Neural cell (in vitro differentiated cells): ENCODE measurements around the gene MYLK. TPM values are rescaled to one million over a fixed set of nuclear protein-coding genes. Genes with fewer than 3 reads are reported as not detected.
"Not testable (repeated sequence)": the region's sequence is repeated elsewhere in the genome, so short reads cannot be mapped to it uniquely, and the experiment has no call there.

Source experiments
- H2AFZ ChIP-seq: fragments of 200-600, 300-800 bp; sonication (generic), shearing (Covaris generic); 2 replicates; pipeline ENCODE4 v1.6.0; 2014; ENCODE audit warnings: low read depth, mild to moderate bottlenecking, antibody characterized with exemption, low read length, moderate library complexity
- H3F3A ChIP-seq: fragments of 200-600 bp; shearing (Covaris generic); 2 replicates; pipeline ENCODE4 v1.6.1; 2016; ENCODE audit warnings: mild to moderate bottlenecking, moderate library complexity, mixed read lengths, antibody characterized with exemption, low read length; ENCODE audit not compliant: insufficient read depth, poor library complexity, severe bottlenecking
- H3K27ac ChIP-seq: fragments of 200-600, 300-800 bp; sonication (generic), shearing (Covaris generic); 2 replicates; pipeline ENCODE4 v1.5.1; 2014; ENCODE audit warnings: mild to moderate bottlenecking, low read length, moderate library complexity
- H3K27me3 ChIP-seq: fragments of 300-800, 200-600 bp; sonication (generic), shearing (Covaris generic); 2 replicates; pipeline ENCODE4 v1.6.0; 2014; ENCODE audit warnings: mild to moderate bottlenecking, low read depth, low read length, moderate library complexity; ENCODE audit not compliant: insufficient read depth
- H3K36me3 ChIP-seq: fragments of 300-800, 200-600 bp; sonication (generic), shearing (Covaris generic); 2 replicates; pipeline ENCODE4 v1.5.1; 2014; ENCODE audit warnings: mild to moderate bottlenecking, antibody characterized with exemption, low read length, moderate library complexity; ENCODE audit not compliant: insufficient read depth
- H3K4me2 ChIP-seq: fragments of 300-800, 200-600 bp; sonication (generic), shearing (Covaris generic); 2 replicates; pipeline ENCODE4 v1.6.0; 2014; ENCODE audit warnings: mild to moderate bottlenecking, low read length
- H3K4me3 ChIP-seq: fragments of 300-800, 200-600 bp; sonication (generic), shearing (Covaris generic); 2 replicates; pipeline ENCODE4 v1.5.1; 2014; ENCODE audit warnings: mild to moderate bottlenecking, low read length, moderate library complexity
- H3K79me2 ChIP-seq: fragments of 200-600 bp; shearing (Covaris generic); replicated peaks from 2 replicates; pipeline ENCODE4 v1.6.0; 2014; ENCODE audit warnings: mild to moderate bottlenecking, low read length, moderate library complexity; ENCODE audit not compliant: insufficient read depth
- H3K9ac ChIP-seq: fragments of 300-800, 200-600 bp; sonication (generic), shearing (Covaris generic); 2 replicates; pipeline ENCODE4 v1.6.1; 2016; ENCODE audit warnings: mild to moderate bottlenecking, low read length, mixed read lengths
- H3K9me2 ChIP-seq: fragments of 200-600 bp; shearing (Covaris generic); 2 replicates; pipeline ENCODE4 v1.6.1; 2016; ENCODE audit warnings: mild to moderate bottlenecking, low read length, mixed read lengths; ENCODE audit not compliant: insufficient read depth
- H3K9me3 ChIP-seq: fragments of 200-600, 300-800 bp; sonication (generic), shearing (Covaris generic); 2 replicates; pipeline ENCODE4 v1.6.1; 2016; ENCODE audit warnings: mild to moderate bottlenecking, mixed run types, low read length, moderate library complexity, mixed read lengths
- H4K20me1 ChIP-seq: fragments of 200-600 bp; shearing (Covaris generic); 2 replicates; pipeline ENCODE4 v1.6.1; 2016; ENCODE audit warnings: mild to moderate bottlenecking, mixed run types; ENCODE audit not compliant: insufficient read depth
- EP300 ChIP-seq: fragments of 450-650 bp; conservative IDR thresholded peaks from 2 replicates; pipeline ENCODE4 v1.6.1; 2014; ENCODE audit warnings: antibody characterized with exemption, mild to moderate bottlenecking, moderate library complexity; ENCODE audit not compliant: poor library complexity, severe bottlenecking
- EZH2 ChIP-seq: fragments of 200-600, 300-800 bp; shearing (Covaris generic), sonication (generic); IDR thresholded peaks from 2 replicates; pipeline ENCODE4 v1.6.1; 2014; ENCODE audit warnings: antibody characterized with exemption, low read length, borderline replicate concordance, mild to moderate bottlenecking; ENCODE audit not compliant: insufficient read depth, poor library complexity, severe bottlenecking
- POLR2AphosphoS5 ChIP-seq: IDR thresholded peaks from 2 replicates; pipeline ENCODE4 v1.6.1; 2012
- RAD21 ChIP-seq: fragments of 450-650 bp; conservative IDR thresholded peaks from 2 replicates; pipeline ENCODE4 v1.6.1; 2014; ENCODE audit warnings: antibody characterized with exemption, mild to moderate bottlenecking, moderate library complexity
- SMC3 ChIP-seq: fragments of 450-650 bp; conservative IDR thresholded peaks from 2 replicates; pipeline ENCODE4 v1.6.1; 2014; ENCODE audit warnings: antibody characterized with exemption, mild to moderate bottlenecking, moderate library complexity; ENCODE audit not compliant: poor library complexity
- polyA plus RNA-seq: library from polyadenylated mRNA; depleted of rRNA; stranded (reverse); fragments of >200 nt; gene quantifications from 2 replicates; pipeline ENCODE4 v1.2.3, GENCODE V29; 2014
- TF ChIP-seq, protein P1 (sequence below): fragments of 450-650 bp; IDR thresholded peaks from 2 replicates; pipeline ENCODE4 v1.5.1; 2014; ENCODE audit warnings: antibody characterized with exemption, mild to moderate bottlenecking, moderate library complexity; ENCODE audit not compliant: poor library complexity, severe bottlenecking

MYLK gene
- polyA plus RNA-seq, 1 donor from 2014 or later = 0.43 TPM

GRCh38 chr3:123717451-123717850 lies 166.7 kb downstream of the MYLK start:
- not testable (repeated sequence) for H3K4me3 ChIP-seq, H3K27ac ChIP-seq, H3K9ac ChIP-seq, H3K27me3 ChIP-seq, H3K9me2 ChIP-seq, H4K20me1 ChIP-seq, H2AFZ ChIP-seq, H3K79me2 ChIP-seq, H3K4me2 ChIP-seq, H3F3A ChIP-seq, H3K36me3 ChIP-seq, H3K9me3 ChIP-seq

GRCh38 chr3:123716411-123716810 lies 167.7 kb downstream of the MYLK start:
- Histone ChIP-seq H3K9ac (no peak overlapping the region), H4K20me1 (no peaks in the 10 kb centered on the region), H3K9me3 (no peaks in the 10 kb centered on the region), H3K36me3 (no peaks in the 10 kb centered on the region), H3K4me2 (no peak overlapping the region), H2AFZ (no peak overlapping the region), H3K9me2 (no peaks in the 10 kb centered on the region), H3K79me2 (no peaks in the 10 kb centered on the region), H3F3A (no peaks in the 10 kb centered on the region), H3K27ac (no peak overlapping the region), H3K4me3 (no peak overlapping the region), H3K27me3 (no peaks in the 10 kb centered on the region)
- TF ChIP-seq POLR2AphosphoS5 = peak; percentile 22
- TF ChIP-seq, protein P1, sequence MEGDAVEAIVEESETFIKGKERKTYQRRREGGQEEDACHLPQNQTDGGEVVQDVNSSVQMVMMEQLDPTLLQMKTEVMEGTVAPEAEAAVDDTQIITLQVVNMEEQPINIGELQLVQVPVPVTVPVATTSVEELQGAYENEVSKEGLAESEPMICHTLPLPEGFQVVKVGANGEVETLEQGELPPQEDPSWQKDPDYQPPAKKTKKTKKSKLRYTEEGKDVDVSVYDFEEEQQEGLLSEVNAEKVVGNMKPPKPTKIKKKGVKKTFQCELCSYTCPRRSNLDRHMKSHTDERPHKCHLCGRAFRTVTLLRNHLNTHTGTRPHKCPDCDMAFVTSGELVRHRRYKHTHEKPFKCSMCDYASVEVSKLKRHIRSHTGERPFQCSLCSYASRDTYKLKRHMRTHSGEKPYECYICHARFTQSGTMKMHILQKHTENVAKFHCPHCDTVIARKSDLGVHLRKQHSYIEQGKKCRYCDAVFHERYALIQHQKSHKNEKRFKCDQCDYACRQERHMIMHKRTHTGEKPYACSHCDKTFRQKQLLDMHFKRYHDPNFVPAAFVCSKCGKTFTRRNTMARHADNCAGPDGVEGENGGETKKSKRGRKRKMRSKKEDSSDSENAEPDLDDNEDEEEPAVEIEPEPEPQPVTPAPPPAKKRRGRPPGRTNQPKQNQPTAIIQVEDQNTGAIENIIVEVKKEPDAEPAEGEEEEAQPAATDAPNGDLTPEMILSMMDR = no peak

GRCh38 chr3:123713211-123713610 lies 170.9 kb downstream of the MYLK start:
- H3K4me3 ChIP-seq = no peak overlapping the region
- no peaks in the 10 kb centered on the region for H3K9me3 ChIP-seq
- H3K36me3 ChIP-seq = no peaks in the 10 kb centered on the region
- no peaks in the 10 kb centered on the region for H3F3A ChIP-seq
- H3K4me2 ChIP-seq = no peak overlapping the region
- TF ChIP-seq EZH2 = no peak
- TF ChIP-seq SMC3 = no peak
- no peak for TF ChIP-seq EP300
- TF ChIP-seq, protein P1 = no peak
- no peak for TF ChIP-seq RAD21
- H3K79me2 ChIP-seq = no peaks in the 10 kb centered on the region
- no peaks in the 10 kb centered on the region for H3K9me2 ChIP-seq
- H3K27ac ChIP-seq = no peak overlapping the region
- no peak overlapping the region for H2AFZ ChIP-seq
- H3K27me3 ChIP-seq = no peaks in the 10 kb centered on the region
- H4K20me1 ChIP-seq = no peaks in the 10 kb centered on the region
- no peak overlapping the region for H3K9ac ChIP-seq
